DMS 273 (cell line): ENCODE data around the gene DZIP3.
"Not testable (repeated sequence)": the region's sequence is repeated elsewhere in the genome, so short reads cannot be mapped to it uniquely, and the experiment has no call there.

Experiments used
- DNase-seq: peaks from one replicate; lab custom pipeline; 2025; ENCODE audit not compliant: unreplicated experiment; lab: John Stamatoyannopoulos, UW

The DZIP3 gene

DNA sequence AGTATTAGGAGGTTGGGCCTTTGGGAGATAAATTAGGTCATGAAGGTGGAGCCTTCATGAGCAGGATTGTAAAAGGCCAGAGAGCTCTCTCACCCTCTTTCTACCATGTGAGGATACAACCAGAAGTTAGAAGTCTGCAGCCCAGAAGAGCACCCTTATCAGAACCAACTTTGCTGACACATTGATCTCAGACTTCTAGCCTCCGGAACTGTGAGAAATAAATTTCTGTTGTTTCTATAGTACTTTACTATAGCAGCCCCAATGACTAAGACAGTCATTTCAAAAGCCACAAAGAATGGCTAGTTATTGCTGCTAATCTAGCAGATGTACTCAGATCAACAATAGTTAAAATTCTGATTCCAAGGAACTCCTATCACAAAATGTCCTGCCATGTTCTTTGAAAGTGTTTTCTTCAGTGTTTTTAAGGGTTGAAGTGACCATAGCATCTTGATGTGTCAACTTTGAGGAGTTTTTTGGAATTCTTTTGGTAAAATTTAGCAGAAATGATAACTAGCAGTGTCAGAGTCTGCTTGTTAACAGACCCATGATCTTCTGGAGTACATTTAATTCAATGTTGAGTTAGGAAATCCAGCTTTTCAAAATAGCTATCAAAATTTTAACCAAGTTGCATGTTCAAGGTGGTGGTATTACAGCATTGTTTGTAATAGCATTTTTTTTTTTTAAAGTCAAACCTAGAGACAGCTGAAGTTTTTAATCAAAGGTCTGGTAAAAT lies 10.3 kb downstream of the DZIP3 start:
- no peak for DNase-seq

DNA sequence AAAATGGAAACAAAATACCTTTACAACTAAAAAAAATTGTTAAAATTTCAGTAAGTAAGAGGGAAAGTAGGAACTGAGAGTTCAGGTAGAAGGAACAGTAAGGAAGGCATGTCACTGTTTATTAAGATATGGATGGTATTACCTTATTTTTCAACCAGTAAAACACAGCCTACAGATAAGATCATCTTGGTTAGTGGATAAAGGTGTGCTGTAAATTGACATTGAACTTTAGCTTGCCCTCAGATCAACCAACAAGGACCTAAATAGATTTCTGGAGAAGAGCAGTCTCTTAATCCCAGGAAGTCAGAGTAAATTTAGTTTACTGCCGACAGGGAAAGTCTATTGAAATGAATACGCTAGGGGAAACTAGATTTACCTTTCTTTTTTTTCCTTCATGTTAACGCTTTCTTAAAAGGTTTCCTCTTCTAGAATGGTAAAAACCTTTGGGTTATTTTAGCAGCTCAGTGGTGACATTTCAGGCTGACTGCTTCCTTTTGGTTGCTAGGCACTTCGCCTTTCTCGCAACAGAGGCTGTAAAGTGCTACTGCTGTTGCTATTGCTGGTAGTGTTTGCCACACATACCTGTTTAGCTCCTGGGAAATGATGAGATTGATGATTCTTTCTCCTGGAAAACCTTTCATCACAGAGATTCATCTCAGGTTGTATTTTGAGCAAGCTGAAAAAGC lies 12.9 kb downstream of the DZIP3 start:
- DNase-seq: no peak

- no peak for DNase-seq
These were observed 13.4 kb downstream of the DZIP3 start for GRCh38 chr3:108602935-108603294.

DNA sequence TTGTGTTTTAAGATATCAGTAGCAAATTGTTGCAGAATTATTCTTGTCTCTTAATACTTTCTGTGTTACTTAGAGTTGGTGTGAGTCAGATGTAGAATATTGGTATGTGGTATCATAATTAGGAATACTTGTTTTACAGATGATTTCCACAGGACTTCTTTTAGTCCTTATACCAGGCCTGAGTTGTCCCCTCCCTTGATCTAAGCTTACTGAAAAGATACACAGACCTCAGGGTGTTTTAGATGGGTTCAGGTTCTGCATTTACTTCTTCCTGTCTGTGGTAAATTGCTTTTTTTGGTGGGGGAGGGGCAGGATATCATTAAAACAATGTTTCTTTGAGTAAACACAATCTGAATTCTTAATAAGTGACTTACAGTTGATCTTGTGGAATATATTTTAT lies 14.2 kb downstream of the DZIP3 start:
- DNase-seq: no peak

- DNase-seq: no peak
These were observed 15.5 kb downstream of the DZIP3 start for GRCh38 chr3:108605028-108605427.

DNA sequence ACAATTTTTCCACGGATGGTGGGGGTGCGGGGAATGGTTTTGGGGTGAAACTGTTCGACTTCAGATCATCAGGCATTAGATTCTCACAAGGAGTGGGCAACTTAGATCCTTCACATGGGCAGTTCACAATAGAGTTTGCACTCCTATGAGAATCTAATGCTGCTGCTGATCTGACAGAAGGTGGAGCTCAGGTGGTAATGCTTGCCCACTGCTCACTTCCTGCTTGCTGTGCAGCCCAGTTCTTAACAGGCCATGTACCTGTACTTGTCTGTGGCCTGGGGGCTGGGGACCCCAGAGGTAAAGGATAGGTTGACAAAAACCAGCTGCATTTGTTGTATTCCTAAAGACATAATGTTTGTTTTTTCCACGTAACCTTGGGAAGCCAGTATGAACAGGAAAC lies 16.0 kb downstream of the DZIP3 start:
- no peak for DNase-seq

- no peak for DNase-seq
These were observed 19.2 kb downstream of the DZIP3 start for GRCh38 chr3:108608750-108609149.

DNA sequence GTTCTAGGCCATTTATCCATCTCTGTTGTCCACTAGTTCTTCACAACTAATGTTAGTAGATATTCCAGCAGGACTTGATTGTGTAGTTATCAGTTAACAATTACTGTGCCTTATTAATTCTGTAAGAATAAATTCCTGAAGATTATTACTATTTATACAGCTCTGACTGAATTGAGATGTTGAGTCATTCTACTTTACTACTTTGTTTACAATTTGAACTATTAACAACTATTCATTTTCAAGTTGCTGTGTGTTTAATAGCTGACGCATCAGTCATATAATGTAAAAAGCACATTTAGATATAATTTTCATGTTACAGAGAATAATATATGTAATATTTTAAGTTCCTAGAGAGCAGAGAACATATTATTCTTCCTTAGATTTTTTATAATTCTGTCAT lies 21.1 kb downstream of the DZIP3 start:
- DNase-seq: no peak

GRCh38 chr3:108616090-108616489 lies 26.6 kb downstream of the DZIP3 start:
- not testable (repeated sequence) for DNase-seq

- peak; percentile 5 for DNase-seq
These were observed 30.7 kb downstream of the DZIP3 start for GRCh38 chr3:108620250-108620649.

- peak; percentile 93 for DNase-seq
These were observed 34.0 kb downstream of the DZIP3 start for GRCh38 chr3:108623504-108623903.

- DNase-seq: no peak
These were observed 40.5 kb downstream of the DZIP3 start for GRCh38 chr3:108629974-108630373.

- DNase-seq: no peak
These were observed 53.0 kb downstream of the DZIP3 start for GRCh38 chr3:108642526-108642925.

GRCh38 chr3:108645364-108645763 lies 55.8 kb downstream of the DZIP3 start:
- no peak for DNase-seq

- not testable (repeated sequence) for DNase-seq
These were observed 66.1 kb downstream of the DZIP3 start for GRCh38 chr3:108655664-108656063.

DNA sequence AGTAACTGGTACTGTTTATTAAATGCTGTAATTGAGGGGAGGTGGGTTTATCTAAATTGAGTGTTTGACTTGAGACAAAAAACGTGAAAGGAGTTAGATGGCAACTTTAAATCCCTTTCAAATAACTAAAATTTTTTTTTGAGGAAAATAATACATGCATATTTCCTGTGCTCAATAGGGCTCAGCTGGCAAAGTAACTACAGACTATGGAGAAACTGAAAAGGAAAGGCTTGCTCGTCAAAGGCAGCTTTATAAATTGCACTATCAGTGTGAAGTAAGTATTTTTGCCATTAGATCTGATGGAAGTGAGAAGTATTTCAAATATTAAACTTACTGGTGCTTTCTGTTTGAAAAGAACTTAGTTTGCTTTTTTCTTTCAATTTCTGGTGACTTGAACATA lies 72.2 kb downstream of the DZIP3 start:
- DNase-seq: peak; percentile 3

DNA sequence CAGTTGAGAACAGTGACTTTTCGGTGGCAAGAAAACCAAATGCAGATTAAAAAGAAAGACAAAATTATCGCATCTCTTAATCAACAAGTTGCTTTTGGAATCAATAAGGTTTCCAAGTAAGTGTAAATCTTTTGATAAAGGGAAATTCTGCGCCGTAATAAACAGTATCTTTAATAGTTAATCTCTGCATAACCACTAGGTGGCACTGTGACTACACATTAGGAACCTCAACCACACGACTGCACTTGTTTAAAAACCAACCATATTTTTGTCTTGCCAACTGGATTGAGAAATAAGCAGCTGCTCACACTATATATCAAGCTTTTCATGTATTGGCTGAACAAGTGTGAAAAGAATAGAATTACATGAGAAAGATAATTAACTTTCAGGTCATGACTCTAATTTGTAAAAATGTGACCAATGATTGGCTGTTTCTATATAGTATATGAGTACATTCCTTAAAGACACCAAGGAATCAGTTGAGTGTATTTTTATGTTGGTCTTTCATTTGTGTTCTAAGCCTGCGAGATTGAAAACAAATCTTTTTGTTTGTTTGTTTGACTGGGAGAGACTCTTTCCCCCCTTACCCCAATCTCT lies 72.7 kb downstream of the DZIP3 start:
- peak; percentile 88 for DNase-seq

DNA sequence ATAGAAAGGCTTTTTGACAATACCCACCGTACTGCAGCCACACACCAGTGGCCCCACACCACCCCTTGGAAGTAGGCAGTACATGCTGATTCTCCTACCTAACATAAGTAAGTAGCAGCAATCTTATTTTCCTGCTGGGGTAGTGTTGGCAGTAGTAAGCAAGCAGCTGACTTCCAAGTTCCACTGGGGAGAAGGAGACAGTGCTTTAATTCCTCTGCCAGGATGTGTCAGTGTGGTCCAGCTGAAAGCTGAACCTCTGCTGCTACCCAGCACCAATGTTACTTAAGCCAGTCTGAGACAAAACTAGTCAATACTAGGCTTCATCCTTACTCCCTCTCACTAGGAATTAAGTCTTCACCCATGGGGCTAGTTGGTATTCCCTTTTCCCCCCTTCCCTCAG lies 74.7 kb downstream of the DZIP3 start:
- no peak for DNase-seq

- no peak for DNase-seq
These were observed 77.8 kb downstream of the DZIP3 start for GRCh38 chr3:108667312-108667711.

DNA sequence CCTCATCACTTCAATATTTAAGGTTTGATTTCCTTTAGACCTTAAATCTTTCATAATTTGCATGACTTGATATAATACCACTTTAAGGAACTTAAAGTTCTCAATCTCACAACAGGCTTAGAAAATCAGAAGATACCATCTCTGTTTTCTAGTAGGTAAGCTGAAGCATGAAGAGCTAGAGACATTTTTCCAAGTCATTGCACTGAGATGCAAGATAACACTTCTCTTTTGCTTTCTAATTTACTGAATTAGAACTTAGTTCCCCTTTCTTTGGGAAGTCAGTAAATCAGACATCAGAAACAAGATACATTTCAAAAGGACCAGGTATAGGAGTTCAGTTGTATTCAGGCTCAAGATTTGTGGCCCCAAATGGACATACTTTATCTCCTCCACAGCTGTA lies 79.7 kb downstream of the DZIP3 start:
- no peak for DNase-seq

DNA sequence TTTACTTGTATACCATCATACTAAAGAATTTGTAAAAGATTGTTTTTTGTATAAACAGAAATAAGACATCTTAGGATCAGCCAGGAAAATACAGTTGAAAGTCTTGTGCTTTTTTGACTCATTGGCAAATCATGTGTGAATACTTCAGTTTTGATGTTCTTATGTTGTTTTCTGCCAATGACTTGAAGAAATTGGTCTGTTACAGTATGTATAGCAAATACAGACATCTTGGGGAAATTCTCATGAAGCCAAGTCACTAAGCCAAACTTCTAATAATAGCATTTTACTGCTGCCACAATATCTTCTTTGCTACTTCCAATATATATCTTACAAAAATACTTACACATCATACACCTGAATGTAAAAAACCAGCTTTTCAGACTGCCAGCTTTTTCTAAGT lies 83.2 kb downstream of the DZIP3 start:
- no peak for DNase-seq

DNA sequence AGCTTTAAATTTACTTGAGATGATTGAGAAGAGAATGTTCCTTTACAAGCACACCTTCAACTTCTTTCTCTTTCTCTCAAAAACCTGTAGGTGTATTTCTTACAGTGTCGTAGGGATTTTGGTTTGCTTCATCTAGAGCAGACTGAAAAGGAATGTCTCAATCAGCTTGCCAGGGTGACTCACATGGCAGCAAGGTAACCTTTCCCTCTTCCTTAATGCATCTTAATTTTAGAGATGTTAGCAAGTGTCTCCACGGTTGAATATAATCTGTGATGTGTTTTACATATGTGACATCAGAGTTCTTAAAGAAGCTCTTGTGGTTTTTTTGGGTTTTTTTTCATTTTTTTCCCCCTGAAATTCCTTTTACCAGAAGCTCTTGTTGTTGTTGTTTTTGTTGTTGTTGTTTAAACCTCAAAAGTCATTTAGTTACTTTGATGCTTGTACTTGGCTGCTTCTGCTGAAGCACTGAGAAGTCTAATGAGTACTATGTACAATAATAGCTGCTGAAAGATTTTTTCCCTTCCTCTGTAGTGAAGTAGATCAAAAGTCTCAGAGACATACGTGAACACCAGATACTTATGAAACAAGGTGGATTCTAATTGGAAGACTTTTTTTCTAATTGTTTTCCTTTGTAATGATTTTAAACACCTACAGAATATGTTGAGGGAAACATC lies 84.6 kb downstream of the DZIP3 start:
- DNase-seq: no peak
